HepG2 (cell line): ENCODE data around the gene SKP1.

Source experiments
- BRCA1 ChIP-seq: sonication (generic); formaldehyde crosslinking; IDR thresholded peaks from 2 replicates; pipeline ENCODE4 v1.4.0; 2020; ENCODE audit warnings: missing genetic modification reagents
- CTCF ChIP-seq: sonication (generic); formaldehyde crosslinking; IDR thresholded peaks from 2 replicates; pipeline ENCODE4 v1.5.0; 2020; ENCODE audit warnings: mild to moderate bottlenecking, missing genetic modification reagents, moderate library complexity
- ESRRA ChIP-seq: sonication (generic); formaldehyde crosslinking; IDR thresholded peaks from 2 replicates; pipeline ENCODE4 v1.5.1; 2020; ENCODE audit warnings: mild to moderate bottlenecking, low read depth, missing genetic modification reagents
- EZH2 ChIP-seq: conservative IDR thresholded peaks from 2 replicates; pipeline ENCODE4 v1.6.1; 2012; ENCODE audit warnings: mild to moderate bottlenecking, low read depth, low read length, moderate library complexity
- NFIC ChIP-seq: IDR thresholded peaks from 2 replicates; pipeline ENCODE4 v1.6.1; 2012; ENCODE audit warnings: mild to moderate bottlenecking, low read length, inconsistent platforms
- ZNF12 ChIP-seq: sonication (generic); formaldehyde crosslinking; IDR thresholded peaks from 2 replicates; pipeline ENCODE4 v1.5.0; 2020; ENCODE audit warnings: missing genetic modification reagents
- ZNF274 ChIP-seq: sonication (generic); formaldehyde crosslinking; IDR thresholded peaks from 2 replicates; pipeline ENCODE4 v1.5.1; 2020; ENCODE audit warnings: mild to moderate bottlenecking, missing genetic modification reagents
- ZNF280D ChIP-seq: sonication (generic); formaldehyde crosslinking; IDR thresholded peaks from 2 replicates; pipeline ENCODE4 v1.5.1; 2020; ENCODE audit warnings: mild to moderate bottlenecking, missing genetic modification reagents
- ZNF710 ChIP-seq: sonication (generic); formaldehyde crosslinking; IDR thresholded peaks from 2 replicates; pipeline ENCODE4 v1.5.0; 2020; ENCODE audit warnings: mild to moderate bottlenecking, missing genetic modification reagents, borderline replicate concordance

- no peak for TF ChIP-seq ZNF12
- no peak for TF ChIP-seq BRCA1
- TF ChIP-seq ZNF280D (CRISPR knock-in tag) = no peak
- no peak for TF ChIP-seq CTCF (CRISPR knock-in tag)
- TF ChIP-seq EZH2 = no peak
- no peak for TF ChIP-seq NFIC
- no peak for TF ChIP-seq ESRRA (CRISPR knock-in tag)
- no peak for TF ChIP-seq ZNF710 (CRISPR knock-in tag)
- no peak for TF ChIP-seq ZNF274
Observed at GRCh38 chr5:134125039-134126015, 51.4 kb downstream of the SKP1 start.
